SHP77 (cell line): ENCODE data around the gene ZNF79.

Experiments used
- DNase-seq, 2 experiments: peaks; one replicate each; lab custom pipeline; 2025; lab: John Stamatoyannopoulos, UW

Gene ZNF79

DNA sequence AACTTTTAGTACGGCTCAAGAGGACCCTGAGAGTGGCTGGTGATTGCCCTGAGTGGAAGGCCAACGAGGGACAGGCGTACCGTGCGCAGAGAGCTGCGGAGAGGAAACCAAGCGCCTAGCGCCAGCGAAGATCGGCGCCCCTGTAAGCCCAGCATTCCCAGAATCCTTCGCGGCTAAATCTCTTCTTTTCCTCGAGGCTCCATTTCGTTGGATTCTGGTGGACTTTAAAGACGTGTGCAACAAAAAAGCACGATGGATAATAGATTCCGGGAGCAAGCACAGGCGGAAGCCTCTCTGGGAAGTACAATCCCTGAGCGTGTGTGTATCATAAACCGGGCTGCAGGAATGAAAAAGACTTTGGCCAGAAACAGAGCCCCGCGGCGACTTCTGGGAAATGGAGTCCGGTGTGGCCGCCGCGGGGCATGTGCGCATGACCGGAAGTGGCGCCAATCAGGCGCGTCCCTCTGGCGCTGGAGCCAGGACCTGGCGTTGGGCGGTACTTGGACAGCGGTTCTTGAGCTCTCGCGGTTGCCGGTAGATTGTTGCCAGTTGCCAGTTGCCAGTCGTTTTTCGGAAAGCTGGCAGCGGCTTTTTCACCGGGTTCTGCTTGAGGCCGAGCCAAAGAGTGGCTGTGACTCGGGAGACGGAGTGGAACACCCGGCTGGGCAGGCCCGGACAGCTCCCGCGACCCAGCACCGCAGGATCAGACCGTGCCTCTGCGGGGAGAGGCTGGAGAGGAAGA is at the start of gene ZNF79:
TSS of gene ZNF79 (plus strand) at position 449 of the 742 bp plus-strand sequence. CDS start 406 bp downstream, outside the sequence.
- peak; percentile 84 to 90 for DNase-seq

DNA sequence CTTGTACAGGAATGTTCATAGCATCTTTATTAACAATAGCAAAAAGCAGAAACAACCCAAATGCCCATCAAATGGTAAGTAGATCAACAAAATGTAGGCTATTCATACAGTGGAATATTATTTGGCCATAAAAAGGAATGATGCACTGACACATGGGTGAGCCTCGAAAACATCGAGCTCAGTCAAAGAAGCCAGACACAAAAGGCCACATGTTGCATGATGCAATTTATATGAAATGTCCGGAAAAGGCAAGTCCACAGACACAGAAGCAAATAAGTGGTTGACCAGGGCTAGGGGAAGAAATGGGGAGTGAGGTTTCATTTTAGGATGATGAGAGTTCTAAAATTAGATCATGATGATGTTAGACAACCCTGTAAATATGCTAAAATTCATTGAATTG is 43.7 kb upstream of the ZNF79 start:
- no peak for DNase-seq

DNA sequence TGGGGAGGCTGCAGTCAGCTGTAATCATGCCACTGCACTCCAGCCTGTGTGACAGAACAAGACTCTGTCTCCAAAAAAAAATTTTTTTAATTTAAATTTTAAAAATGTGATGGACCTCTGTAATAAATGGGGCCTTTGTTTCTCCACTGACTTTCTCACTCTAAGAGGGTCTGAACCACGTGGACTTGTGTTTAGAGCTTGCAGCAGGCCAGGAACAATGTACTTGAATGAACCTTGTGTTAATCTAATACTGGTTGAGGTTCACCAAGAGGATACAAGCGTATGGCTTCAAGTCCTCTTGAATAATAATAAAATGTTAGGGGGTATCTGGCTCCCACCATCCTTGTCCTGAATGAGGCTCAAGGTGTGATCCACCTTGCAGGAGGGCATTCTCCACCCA is 41.6 kb upstream of the ZNF79 start:
- DNase-seq: no peak

DNA sequence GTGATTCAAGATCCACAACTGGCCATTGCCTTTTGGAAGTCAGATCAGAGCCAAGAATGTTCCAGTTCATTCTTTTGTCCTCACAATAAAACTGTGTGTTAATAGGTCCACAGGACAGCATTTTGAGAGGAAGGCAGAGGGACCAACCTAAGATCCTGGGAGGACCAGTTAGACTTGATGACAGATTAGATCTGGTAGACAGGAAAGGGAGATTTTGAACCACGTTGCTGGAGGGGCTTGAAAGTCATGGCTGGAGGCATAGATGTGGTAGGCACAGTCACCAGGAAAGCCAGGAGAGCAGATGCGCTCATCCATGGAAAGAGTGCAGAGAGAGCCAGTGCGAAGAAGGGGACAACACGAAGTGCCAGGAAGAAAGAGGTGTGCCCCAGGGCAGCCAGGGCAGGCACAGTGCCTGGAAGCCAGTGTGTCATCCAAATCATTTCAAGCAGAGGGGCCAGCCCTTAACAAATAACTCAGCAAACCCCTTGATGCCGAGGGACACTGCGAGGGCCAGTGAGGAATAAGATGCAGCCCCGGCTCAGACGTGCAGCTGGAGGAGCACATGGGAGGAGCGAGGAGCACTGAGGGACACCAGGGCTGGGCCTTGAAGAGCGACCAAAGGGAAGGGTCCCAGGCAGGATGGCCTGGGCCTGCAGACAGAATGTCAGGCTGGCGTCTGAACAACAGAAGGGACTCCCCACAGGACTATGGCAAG is 40.0 kb upstream of the ZNF79 start:
- DNase-seq: no peak

DNA sequence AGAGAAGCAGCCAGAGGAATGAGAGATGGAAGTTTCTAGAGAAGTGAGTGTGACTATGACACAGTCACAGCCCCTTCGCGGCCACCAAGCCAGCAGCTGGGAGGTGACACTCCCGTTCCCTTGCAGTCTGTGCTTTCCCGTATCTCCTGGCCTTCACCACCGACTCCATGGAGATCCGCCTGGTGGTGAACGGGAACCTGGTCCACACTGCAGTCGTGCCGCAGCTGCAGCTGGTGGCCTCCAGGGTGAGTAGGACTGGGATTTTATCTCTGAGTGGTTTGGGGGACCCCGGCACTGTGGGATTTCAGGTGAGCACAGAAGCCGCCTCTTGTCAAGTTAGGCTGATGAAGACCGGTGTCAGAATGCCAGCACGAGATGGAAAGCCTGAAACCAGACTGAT is 39.3 kb upstream of the ZNF79 start:
- DNase-seq: no peak

DNA sequence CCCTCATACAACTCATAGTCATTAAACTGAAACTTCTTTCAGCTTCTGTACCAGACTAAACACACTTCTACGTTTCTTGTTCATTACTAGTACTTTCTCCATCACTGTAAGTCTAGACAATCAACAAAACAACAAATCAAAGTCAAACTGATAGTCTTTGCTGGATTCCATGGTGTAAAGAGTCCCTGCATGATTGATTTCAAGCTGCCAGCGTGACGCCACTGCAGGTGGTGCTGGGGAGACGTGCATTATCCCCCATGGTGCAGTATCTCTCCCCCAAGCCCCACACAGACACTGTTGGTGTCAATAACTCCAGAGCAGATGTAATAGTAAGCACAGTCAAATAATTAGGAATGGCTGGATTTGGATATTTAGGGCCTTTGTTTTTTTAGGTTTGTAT is 37.9 kb upstream of the ZNF79 start:
- no peak for DNase-seq

DNA sequence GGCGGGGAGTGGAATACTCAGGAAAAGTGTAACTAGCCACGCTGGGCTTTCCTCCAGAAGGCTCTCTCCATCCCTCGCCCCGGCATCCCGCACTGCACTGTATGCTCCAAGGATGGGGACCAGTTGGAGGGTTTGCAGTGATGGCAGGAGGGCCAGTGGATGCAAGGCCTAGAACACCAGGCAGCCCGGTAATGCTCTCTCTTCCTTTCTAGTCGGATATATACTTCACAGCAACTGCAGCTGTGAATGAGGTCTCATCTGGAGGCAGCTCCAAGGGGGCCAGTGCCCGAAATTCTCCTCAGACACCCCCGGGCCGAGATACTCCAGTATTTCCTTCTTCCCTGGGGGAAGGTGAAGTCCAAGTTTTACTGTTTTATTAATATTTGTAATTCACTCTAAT is 37.2 kb upstream of the ZNF79 start:
- DNase-seq: no peak

DNA sequence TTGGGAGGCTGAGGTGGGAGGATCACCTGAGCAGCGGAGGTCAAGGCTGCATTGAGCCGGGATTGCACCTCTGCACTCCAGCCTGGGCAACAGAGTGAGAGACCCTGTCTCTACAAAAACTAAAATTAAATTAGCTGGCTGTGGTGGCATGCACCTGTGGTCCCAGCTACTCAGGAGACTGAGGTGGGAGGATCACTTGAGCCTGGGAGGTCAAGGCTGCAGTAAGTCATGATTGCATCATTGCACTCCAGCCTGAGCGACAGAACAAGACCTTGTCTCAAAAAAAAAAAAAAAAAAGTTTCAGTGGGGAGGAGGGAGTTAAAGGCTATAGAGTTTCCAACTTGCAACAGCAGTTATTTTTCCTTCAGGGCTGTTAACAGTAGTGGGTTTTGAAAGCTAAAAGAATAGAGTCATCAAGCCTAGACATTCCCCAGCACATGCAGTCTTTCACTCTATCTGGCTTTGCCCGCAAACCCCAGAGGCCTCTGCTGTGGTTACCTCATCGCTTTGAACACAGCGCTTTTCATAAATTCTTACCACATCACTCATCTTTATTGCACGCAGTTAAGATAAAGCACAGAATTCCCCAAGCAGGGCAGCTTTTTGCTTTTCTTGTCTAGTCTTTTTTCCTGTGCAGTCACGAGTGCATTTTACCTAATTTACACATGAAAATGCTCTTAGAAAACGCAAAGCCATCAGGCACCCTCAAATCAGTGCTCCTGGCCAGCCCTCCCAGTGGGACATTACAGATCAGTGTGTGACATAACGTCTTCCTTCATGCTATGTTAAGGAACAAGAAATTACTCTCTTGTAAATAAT is 35.9 kb upstream of the ZNF79 start:
- DNase-seq: no peak

DNA sequence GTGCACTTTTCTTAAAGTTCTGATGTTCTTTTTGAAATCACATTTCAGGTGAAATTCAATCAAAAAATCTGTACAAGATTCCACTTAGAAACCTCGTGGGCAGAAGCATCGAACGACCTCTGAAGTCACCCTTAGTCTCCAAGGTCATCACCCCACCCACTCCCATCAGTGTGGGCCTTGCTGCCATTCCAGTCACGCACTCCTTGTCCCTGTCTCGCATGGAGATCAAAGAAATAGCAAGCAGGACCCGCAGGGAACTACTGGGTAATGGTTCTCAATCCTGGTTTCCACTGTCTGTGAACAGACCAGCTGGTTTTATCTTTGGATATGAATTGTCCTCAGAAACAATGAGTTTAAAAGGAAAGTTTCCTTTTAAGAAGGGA is 35.3 kb upstream of the ZNF79 start:
- no peak for DNase-seq

DNA sequence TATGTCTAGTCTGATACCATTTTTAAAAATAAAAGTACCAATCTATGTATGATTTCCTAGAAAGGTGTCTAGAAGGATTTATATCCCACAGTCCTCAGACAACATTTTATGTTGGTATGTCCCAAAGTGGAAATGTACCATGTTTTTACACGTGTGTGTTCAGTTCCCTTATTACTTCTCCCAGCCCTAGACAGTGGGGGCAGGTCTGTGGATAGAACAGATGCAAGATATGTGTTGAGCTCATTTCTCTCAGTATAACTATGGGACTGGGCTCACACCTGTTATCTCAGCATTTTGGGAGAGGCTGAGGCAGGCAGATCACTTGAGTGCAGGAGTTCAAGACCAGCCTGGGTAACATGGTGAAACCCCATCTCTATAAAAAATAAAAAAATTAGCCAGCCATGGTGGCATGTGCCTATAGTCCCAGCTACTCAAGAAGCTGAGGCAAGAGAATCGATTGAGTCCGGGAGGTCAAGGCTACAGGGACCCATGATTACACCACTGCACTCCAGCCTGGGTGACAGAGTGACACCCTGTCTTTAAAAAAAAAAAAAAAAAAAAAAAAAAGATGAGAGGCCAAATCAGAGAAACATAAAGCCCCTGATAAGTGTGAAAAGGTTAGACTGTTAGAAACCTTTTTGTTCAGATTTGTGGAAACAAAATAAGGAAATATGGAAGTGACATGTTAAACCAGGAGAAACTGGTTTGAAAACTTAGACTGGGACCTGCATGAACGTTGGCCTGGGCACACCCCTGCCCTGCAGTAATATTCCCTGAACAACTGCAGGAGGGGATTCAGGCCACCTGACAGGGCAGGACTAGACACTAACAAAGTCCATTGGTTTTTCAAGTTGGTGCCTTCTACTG is 34.6 kb upstream of the ZNF79 start:
- no peak for DNase-seq

DNA sequence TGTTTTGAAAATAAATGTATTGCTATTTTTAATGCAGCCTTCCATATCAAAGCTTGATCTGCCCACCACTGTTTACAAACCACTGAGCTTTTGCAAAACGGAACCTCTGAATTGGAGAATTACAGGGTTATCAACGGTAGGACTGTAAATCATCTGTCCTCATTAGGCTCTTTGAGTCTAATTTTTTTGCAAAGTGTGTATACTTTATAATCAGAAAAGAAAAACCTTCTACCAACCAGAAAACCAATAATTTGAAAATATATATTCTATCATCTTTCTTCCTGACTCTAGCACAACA is 34.0 kb upstream of the ZNF79 start:
- no peak for DNase-seq

DNA sequence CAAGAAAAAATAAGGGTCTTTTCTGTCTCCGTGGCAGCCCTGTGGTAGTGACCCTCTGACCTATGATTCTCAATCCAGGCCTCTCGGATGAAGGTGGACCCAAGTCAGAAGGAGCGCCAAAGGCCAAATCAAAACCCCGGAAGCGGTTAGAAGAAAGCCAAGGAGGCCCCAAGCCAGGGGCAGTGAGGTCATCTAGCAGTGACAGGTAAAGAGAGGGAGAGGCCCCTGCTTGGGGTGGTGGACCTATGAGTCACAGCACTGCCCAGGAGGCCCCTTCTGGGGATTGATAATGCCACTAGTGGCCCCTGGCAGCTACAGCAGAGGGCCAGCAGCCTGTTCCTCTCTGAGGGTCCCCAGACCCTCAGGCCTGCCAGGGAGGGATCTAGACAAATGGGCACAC is 33.6 kb upstream of the ZNF79 start:
- no peak for DNase-seq

DNA sequence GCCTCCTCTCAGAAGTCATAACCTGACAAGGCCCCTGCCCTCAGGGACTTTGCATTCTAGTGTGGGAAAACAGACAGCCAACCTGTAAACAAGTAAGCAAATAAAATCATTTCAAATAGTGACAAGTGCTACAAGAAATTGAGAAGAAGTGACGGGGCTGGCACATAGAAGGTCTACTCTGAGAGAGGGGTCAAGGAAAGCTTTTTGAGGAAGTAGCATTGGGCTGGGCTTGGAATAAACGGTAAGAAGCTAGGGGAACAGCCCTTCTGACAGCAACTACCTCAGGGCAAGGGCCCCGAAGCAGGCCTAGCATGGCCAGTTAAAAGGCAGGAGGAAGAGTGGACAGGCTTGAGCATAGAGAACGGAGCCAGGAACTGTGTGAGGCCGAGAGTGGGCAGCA is 32.0 kb upstream of the ZNF79 start:
- DNase-seq: no peak

DNA sequence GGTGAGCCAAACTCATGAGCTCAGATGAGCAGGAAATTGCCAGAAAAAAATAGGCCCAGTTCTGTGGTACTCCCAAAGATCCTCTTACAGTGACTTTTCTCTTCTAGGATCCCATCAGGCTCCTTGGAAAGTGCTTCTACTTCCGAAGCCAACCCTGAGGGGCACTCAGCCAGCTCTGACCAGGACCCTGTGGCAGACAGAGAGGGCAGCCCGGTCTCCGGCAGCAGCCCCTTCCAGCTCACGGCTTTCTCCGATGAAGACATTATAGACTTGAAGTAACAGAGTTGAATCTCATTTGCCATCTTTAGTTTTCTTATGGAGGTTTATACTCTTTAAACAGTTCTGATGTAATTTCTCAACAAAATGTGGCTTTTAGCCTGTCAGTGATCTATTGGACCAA is 31.2 kb upstream of the ZNF79 start:
- no peak for DNase-seq

DNA sequence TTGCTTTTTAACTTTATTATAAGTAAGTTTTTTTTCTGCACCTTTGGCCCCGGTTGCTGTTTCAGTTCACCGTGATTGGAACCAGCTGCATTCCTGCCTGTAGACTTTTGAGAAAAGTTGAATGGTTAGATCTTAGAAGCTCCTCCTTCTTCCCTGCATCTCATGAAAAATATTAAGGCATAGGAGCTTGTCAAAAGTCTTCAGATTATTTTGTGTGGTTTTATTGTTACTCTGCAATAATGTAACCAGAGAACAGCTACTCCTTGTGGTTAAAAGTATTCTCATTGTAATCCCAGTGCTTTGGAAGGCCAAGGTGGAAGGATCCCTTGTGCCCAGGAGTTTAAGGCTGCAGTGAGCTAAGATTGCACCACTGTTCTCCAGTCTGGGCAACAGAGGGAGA is 30.5 kb upstream of the ZNF79 start:
- no peak for DNase-seq

DNA sequence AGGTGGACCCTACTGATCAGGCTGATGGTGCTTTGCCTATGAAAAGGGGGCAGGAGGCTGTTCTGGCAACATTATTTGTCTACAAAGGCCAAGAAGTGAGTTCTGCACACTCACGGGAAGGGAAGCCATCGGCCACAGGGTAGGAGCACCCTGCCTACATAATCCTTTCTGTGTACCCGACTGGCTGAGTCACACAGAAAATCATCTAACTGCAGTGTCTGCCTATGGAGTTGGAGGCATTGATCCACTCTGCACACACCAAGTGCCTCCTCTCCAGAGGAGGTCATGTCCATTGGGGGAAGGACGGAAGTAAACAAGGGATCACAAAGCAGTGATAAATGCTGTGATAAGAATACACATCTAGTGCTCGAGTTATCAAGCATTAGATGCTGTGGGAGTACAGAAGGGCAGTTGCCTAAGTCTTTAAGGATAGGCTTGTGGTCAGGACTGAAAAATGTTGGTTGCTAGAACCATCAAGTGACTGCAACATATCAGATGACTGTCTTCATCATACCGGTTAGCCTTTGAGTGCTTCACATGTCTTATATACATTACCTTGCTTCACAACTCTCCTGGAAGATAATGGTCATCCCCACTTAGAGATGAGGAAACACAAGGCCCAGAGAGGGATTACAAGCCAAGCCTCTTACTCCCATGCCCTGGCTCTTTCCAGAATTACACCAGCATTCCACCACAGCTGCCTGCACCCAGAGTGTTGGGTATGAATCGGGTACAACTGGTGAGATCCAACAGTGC is 28.5 kb upstream of the ZNF79 start:
- no peak for DNase-seq

DNA sequence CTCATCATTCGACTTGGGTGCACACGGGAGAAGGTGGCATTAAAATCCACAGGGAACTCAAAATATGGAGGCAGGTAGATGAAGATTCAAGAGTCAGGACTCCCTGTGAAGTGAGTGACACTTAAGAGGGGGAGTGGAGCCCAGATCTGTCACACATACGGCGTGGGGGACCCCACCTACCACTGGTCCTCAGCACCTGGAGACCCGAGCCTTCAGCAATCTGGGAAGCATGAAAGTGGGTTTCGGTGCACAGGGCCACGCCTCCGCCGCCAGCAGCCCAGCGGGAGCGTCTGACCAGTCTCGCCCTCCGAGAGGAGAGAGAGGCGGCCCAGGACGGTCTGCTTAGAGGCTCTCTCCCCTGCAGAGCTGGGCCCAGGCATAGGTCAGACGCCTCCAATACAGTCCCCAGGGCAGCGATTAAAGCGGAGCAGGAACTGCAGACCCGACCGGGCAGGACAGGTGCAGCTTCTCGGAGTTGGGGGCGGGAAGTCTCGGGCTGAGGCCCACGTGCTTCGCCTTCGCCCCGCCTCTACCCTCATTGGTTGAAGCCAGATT is 27.9 kb upstream of the ZNF79 start:
- DNase-seq: no peak

DNA sequence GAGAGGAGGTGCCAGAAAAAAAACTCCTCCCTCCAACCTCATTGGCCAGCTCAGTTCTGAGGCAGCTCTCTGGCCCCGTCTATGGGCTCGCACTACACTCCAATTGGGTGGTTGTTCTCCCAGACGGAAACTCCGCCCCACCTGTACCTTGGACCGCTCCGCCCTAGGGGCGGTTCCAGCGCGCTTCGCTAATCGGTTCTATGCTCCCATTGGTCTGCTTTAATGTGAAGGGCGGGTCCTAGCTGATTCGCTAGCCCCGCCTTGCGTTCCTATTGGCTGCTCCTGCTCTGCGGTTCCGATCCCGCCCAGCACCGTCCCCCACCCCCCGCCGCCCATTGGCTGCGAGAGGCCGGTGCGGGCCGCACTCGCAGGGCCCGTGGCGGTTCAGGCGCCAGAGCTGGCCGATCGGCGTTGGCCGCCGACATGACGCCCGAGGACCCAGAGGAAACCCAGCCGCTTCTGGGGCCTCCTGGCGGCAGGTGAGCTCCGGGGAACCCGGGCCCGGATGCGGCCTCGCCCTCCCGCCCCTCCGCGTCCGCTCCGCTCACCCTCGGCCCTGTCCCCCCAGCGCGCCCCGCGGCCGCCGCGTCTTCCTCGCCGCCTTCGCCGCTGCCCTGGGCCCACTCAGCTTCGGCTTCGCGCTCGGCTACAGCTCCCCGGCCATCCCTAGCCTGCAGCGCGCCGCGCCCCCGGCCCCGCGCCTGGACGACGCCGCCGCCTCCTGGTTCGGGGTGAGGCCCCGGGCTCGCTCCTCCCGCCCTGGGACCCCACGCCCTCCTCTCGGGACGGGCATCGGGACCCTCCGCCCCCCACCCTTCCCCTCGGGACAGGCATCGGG is 27.2 kb upstream of the ZNF79 start, which contains the start of gene SLC2A8:
TSS of gene SLC2A8 (plus strand) at position 362 of the 838 bp plus-strand sequence. CDS start at position 424, 62 bp downstream.
- DNase-seq: peak; percentile 99

DNA sequence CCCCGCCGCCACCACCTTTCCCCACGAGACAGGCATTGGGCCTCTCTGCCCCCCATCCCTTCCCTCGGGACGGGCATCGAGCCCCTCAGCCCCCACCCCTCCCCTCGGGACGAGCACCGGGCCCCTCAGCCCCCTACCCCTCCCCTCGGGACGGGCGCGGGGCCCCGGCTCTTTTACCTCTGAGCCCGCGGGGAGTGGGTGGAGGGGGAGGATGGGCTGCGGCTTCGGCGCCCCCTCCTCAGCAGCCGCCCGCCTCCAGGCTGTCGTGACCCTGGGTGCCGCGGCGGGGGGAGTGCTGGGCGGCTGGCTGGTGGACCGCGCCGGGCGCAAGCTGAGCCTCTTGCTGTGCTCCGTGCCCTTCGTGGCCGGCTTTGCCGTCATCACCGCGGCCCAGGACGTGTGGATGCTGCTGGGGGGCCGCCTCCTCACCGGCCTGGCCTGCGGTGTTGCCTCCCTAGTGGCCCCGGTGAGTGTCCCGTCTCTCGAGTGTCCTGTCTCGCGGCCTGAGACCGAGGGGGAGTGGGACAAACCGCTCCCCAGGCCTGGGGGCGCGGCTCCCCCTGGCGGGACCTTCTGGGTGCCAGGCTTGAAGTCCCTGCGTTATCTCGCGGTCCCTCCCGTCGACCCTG is 26.4 kb upstream of the ZNF79 start:
- peak; percentile 18 to 50 for DNase-seq

DNA sequence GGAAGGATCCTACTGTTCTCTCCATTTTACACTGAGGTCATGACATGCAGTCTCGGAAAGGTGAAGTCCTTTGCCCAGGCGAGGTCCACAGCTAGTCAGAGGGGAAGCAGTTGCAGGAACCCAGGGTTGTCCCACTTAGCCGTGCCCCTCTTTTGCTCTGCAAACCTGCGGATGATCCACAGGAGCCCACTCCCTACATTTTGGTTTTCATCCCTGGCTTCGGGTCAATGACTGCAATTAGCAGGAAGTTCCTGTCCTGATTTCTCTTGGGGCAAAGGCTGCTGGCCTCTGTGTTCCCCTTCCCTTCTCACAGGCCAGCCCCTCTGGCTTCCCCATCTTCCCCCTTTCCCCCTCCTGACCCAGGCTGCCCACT is 25.9 kb upstream of the ZNF79 start:
- no peak for DNase-seq
